ENCODE results near the gene ADAMTS2. TPM values are rescaled to one million over a fixed set of nuclear protein-coding genes. Genes with fewer than 3 reads are reported as not detected.

Gene ADAMTS2
- polyA plus RNA-seq, 3 donors = 0.74 to 2.3 TPM; not detected in 1

DNA sequence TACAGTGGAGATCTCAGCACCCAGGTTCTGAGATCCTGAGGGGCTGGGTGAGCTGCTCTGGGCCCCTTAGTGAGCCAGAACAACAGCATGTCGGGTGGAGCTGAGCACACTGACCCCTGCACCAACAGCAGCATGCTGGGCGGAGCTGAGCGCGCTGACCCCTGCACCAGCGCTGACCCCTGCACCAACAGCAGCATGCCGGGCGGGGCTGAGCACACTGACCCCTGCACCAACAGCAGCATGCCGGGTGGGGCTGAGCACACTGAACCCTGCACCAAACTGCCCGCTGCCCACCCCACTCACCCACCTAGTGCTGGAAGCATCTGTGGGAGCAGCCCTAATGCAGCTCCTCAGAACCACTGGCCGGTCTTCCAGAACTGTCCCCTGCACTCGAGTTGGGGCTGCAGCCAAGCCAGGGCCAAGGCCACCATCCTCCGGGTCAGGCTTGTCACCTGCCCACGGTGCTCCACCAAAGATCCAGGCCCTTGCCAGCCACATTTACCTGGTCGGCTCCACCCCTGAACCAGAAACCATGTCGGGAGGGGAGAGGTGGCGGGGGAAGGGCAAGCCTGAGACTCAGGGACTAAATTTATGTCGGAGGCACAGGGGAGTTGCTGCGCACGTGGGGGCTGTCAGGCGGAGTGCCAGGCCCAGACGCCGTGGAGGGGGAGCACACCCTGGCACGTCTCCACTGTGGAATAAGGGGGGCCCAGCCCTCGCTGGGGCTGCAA is 80.3 kb downstream of the ADAMTS2 start:
- Histone ChIP-seq H3K9ac (ENCODE audit: insufficient read depth, low read length, poor library complexity, severe bottlenecking) (no peak overlapping the region), H2AFZ (ENCODE audit: insufficient read depth, low read depth, low read length, poor library complexity, severe bottlenecking) (no peak overlapping the region), H3K27me3 (ENCODE audit: control insufficient read depth in 2 of 2, insufficient read depth in 2 of 2, low read length in 2 of 2) (no peaks in the 10 kb centered on the region), H3K79me2 (ENCODE audit: insufficient read depth, low read length) (no peaks in the 10 kb centered on the region), H4K20me1 (ENCODE audit: insufficient read depth, low read length) (no peaks in the 10 kb centered on the region), H3K27ac (ENCODE audit: low read depth in 1 of 2, low read length in 2 of 2) (no peak overlapping the region), H3K4me2 (replicated peaks; ENCODE audit: extremely low read depth, low read length, poor library complexity, severe bottlenecking) (no peak overlapping the region), H3K4me1 (ENCODE audit: control insufficient read depth in 1 of 2, insufficient read depth in 2 of 2, low read length in 2 of 2) (no peaks in the 10 kb centered on the region), H3K9me3 (replicated peaks in 1 of 2; ENCODE audit: control insufficient read depth in 1 of 2, insufficient read depth in 1 of 2, low read length in 2 of 2) (no peaks in the 10 kb centered on the region), H3K36me3 (replicated peaks in 1 of 2; ENCODE audit: control insufficient read depth in 1 of 2, insufficient read depth in 2 of 2, low read length in 2 of 2) (no peaks in the 10 kb centered on the region), H3K4me3 (replicated peaks in 1 of 3; ENCODE audit: low read depth in 2 of 3, low read length in 3 of 3) (no peak overlapping the region)
- no peak for DNase-seq
- no peaks in the 10 kb centered on the region for H3K36me3 Mint-ChIP-seq
- WGBS (ENCODE audit: insufficient coverage) = 55% methylated on average over 23 of the region's 24 CpGs
- no peaks in the 10 kb centered on the region for H3K4me1 Mint-ChIP-seq
- TF ChIP-seq, protein P1, sequence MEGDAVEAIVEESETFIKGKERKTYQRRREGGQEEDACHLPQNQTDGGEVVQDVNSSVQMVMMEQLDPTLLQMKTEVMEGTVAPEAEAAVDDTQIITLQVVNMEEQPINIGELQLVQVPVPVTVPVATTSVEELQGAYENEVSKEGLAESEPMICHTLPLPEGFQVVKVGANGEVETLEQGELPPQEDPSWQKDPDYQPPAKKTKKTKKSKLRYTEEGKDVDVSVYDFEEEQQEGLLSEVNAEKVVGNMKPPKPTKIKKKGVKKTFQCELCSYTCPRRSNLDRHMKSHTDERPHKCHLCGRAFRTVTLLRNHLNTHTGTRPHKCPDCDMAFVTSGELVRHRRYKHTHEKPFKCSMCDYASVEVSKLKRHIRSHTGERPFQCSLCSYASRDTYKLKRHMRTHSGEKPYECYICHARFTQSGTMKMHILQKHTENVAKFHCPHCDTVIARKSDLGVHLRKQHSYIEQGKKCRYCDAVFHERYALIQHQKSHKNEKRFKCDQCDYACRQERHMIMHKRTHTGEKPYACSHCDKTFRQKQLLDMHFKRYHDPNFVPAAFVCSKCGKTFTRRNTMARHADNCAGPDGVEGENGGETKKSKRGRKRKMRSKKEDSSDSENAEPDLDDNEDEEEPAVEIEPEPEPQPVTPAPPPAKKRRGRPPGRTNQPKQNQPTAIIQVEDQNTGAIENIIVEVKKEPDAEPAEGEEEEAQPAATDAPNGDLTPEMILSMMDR (IDR thresholded peaks at IDR 0.05) = no peak
- no peak overlapping the region for H3K4me3 Mint-ChIP-seq
- H3K27me3 Mint-ChIP-seq (ENCODE audit: low read depth in 3 of 3) = peaks cover 5 to 19% (median 5%) of the 10 kb centered on the region in 3 donors
- H3K27ac Mint-ChIP-seq = no peak overlapping the region
- intact Hi-C loops (cut with micrococcal nuclease) = no loop called here
- no peaks in the 10 kb centered on the region for H3K9me3 Mint-ChIP-seq

DNA sequence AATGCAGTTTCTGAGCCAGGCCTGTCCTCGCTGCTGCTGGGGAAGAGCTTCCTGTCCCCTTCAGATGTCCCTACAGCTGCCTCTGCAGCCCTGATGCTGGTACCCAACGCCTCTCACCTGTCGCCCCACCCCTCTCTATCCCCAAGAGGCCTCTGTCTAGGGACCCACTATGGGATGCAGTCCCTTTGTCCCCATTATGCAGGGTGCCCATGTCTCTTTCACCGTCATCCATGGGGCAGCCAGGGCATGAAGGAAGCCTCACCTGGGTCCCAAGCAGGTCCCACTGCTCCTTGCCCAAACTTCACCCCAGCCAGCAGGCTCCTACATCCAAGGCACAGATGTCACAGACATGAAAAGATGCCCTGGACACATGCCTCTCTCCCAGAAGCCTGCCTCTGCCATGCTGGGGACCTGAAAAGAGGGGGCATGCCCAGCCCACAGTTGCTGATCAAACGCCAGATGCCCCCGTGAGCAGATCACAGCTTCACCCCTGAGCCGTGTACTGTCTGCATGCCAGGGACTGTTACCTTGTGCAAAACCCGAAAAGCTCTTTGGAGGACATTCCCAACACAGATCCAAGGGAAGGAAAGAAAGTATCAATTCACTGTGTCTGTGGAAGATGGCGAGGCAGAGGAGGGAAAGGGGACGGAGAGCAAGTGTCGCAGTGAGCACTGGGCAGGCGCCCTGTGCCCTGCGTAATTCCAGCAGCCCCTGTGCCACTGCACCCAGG is 81.0 kb downstream of the ADAMTS2 start:
- H3K4me3 Mint-ChIP-seq = no peak overlapping the region
- Histone ChIP-seq H3K27me3 (ENCODE audit: control insufficient read depth in 2 of 2, insufficient read depth in 2 of 2, low read length in 2 of 2) (no peaks in the 10 kb centered on the region), H2AFZ (ENCODE audit: insufficient read depth, low read depth, low read length, poor library complexity, severe bottlenecking) (no peak overlapping the region), H3K4me2 (replicated peaks; ENCODE audit: extremely low read depth, low read length, poor library complexity, severe bottlenecking) (no peak overlapping the region), H3K4me1 (ENCODE audit: control insufficient read depth in 1 of 2, insufficient read depth in 2 of 2, low read length in 2 of 2) (no peaks in the 10 kb centered on the region), H3K4me3 (replicated peaks in 1 of 3; ENCODE audit: low read depth in 2 of 3, low read length in 3 of 3) (no peak overlapping the region), H3K27ac (ENCODE audit: low read depth in 1 of 2, low read length in 2 of 2) (no peak overlapping the region), H4K20me1 (ENCODE audit: insufficient read depth, low read length) (no peaks in the 10 kb centered on the region), H3K79me2 (ENCODE audit: insufficient read depth, low read length) (no peaks in the 10 kb centered on the region), H3K9ac (ENCODE audit: insufficient read depth, low read length, poor library complexity, severe bottlenecking) (no peak overlapping the region), H3K9me3 (replicated peaks in 1 of 2; ENCODE audit: control insufficient read depth in 1 of 2, insufficient read depth in 1 of 2, low read length in 2 of 2) (no peaks in the 10 kb centered on the region), H3K36me3 (replicated peaks in 1 of 2; ENCODE audit: control insufficient read depth in 1 of 2, insufficient read depth in 2 of 2, low read length in 2 of 2) (no peaks in the 10 kb centered on the region)
- no peak for DNase-seq
- no peak overlapping the region for H3K27ac Mint-ChIP-seq
- TF ChIP-seq, protein P1 (IDR thresholded peaks at IDR 0.05) = no peak
- 88% methylated on average over 10 of the region's 13 CpGs for WGBS (ENCODE audit: insufficient coverage)
- H3K4me1 Mint-ChIP-seq = no peaks in the 10 kb centered on the region
- no peaks in the 10 kb centered on the region for H3K9me3 Mint-ChIP-seq
- intact Hi-C loops (cut with micrococcal nuclease) = no loop called here
- H3K36me3 Mint-ChIP-seq = no peaks in the 10 kb centered on the region
- peaks cover 5 to 19% (median 5%) of the 10 kb centered on the region in 3 donors for H3K27me3 Mint-ChIP-seq (ENCODE audit: low read depth in 3 of 3)
